Putamen (tissue), 1 donor: ENCODE results near the gene AKT2.
"Not testable (repeated sequence)": the region's sequence is repeated elsewhere in the genome, so short reads cannot be mapped to it uniquely, and the experiment has no call there.

Source experiments
- DNase-seq: peaks from one replicate; pipeline ENCODE4 v3.0.0-alpha.2; 2016; ENCODE audit warnings: low spot score

AKT2 gene

DNA sequence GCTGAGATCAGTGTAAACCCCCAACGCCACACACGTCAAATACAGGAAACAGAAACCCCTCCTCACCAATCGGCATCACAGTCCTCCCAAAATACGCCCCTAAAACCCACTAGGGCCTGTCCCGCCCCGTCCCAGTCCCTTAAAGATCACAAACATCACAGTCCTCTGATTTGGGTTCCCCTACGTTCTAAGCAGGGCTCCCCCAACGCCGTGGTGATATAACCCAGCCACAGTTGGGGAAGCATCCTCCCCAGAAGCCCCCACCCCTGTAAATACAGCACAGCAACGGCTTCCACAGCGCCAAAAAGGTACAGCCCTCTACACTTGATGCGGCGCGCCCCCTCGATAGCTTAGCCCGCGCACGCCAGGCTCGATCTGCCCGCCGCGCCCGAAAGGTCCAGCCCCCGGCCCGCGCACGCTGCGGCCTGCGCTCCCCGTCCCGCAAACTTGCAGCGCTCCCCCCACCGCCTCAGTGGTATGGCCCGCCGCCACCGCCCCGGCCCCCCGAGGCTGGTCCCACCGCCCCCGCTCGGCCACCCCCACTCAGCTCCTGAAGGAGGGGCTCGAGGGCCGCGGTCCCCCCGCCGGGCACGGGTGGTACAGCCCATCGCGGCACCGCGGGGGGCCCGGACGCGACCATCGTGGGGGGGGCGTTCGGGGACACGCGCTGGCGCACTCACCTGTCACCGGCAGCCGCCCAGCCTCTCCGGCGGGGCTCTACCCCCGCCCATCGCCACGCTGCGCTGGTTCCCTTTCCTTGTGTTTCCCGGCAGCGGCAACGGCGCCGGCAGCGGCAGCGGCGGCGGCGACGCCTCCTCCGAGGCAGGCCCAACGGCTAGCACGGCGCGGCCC lies at the start of gene AKT2:
Gene AKT2, minus strand, starts transcription at position 845 of the 852 bp plus-strand sequence. CDS start 20,078 bp downstream, outside the sequence.
- DNase-seq = peak; percentile 74

GRCh38 chr19:40333083-40333482 lies 47.9 kb upstream of the AKT2 start:
- not testable (repeated sequence) for DNase-seq

- peak; percentile 53 for DNase-seq
Measured at GRCh38 chr19:40332669-40333068, 47.5 kb upstream of the AKT2 start.

GRCh38 chr19:40331052-40331451 lies 45.9 kb upstream of the AKT2 start:
- no peak for DNase-seq

GRCh38 chr19:40326201-40326600 lies 41.1 kb upstream of the AKT2 start:
- no peak for DNase-seq

GRCh38 chr19:40323705-40324104 lies 38.6 kb upstream of the AKT2 start:
- DNase-seq = no peak

- DNase-seq = no peak
Measured at GRCh38 chr19:40322951-40323615, 37.9 kb upstream of the AKT2 start.

DNA sequence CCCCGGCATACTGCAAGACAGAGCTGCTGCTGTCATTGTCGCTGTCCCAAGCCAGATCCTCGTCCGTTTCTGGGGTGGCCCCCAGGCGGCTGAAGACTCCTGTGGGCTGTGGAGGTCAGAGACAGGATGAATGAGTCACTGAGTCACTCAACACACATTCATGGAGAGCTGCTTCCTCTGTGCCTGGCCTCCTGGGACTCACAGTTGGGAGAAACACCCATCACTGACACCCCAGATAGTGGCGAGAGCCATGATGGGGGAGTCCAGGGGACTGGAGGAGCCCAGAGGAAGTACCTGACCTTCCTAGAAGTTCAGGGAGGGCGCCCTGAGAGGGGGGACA lies 37.1 kb upstream of the AKT2 start:
- DNase-seq = no peak

DNA sequence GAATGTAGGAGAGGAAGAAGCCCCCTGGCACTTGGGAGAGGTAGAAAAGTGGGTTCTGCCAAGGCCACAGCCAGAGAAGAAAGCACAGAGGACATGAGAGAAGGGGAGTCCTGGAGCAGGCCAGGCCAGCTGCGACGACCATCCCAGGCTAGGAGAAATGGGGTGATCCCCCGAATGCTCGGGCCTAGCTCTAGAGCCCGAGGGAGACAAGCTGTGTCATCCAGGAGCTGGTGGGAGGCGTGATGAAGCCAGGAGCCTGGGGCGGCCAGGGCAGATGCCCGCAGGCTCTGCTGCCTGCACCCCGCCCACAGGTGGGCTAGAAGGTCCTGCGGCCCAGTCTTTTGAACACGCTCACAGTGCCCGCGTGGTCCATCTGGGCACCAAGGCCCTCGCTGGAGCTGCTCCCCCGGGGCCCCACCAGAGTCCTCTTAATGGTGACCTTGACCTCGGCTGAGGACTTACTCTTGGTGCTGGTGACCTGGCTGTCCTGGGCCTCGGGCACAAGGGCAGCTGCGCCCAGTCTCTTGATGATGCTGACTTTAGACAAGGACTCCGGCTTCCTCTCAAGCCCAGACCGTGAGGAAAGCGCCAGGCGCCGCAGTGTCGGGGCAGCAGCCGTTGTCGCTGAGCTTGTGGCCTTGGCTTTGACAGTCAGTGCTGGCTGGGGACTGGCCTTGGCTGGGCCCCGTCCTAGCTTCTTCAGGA lies 36.6 kb upstream of the AKT2 start:
- no peak for DNase-seq

DNA sequence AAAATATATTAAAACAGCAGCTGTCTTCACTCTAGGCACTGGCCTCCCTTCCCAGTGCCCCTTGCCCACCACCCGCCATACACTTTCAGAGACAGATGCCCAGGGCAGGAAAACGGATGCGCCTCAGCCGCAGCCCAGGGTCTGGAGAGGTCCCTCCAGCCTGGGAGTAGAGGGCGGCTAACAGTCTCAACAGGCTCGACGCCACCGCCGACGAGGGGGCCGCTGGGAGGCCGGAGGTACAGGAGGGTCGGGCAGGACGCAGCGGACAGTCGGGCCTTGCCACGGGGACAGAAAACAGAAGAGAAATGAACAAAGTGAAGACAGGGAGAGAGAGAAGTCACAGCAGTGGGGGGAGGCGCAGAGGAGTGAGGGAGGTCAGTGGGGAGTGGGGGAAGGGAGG lies 35.9 kb upstream of the AKT2 start:
- DNase-seq = no peak

DNA sequence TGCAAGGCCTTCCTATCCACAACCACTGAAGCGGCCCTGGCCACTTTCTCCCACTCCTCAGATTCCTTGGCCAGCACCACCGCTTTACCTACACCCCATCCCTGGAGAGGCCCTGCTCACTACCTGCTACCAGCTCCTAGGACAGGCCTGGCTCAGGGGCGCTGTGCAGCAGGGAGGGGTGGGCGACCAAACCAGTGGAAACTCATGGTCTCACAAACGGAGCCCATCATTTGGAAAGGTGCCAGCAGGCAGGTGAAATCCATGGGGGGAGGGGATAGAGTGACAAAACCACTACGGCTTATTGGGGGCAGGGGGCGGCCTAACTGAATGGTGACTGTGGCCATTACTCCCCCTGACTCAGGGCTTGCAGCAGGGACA lies 35.4 kb upstream of the AKT2 start:
- no peak for DNase-seq

DNA sequence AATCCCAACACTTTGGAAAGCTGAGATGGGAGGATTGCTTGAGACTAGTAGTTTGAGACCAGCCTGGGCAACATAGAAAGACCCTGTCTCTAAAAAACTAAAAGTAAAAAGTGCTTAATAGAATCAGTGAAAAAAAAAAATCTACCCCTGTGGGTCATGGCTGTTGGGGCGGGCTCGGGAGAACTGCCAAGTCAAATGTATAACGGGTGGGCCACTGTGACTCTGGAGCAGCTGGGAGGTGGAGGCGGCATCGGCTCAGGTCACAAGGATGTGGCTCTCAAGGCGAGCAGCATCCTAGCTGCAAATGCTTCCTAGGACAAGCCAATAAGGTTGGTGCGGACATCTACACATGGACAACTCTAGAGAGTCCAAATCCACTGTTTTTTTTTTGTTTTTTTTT lies 32.2 kb upstream of the AKT2 start:
- DNase-seq = no peak

- DNase-seq = no peak
Measured at GRCh38 chr19:40315812-40316470, 30.8 kb upstream of the AKT2 start.

- no peak for DNase-seq
Measured at GRCh38 chr19:40314656-40315055, 29.5 kb upstream of the AKT2 start.

DNA sequence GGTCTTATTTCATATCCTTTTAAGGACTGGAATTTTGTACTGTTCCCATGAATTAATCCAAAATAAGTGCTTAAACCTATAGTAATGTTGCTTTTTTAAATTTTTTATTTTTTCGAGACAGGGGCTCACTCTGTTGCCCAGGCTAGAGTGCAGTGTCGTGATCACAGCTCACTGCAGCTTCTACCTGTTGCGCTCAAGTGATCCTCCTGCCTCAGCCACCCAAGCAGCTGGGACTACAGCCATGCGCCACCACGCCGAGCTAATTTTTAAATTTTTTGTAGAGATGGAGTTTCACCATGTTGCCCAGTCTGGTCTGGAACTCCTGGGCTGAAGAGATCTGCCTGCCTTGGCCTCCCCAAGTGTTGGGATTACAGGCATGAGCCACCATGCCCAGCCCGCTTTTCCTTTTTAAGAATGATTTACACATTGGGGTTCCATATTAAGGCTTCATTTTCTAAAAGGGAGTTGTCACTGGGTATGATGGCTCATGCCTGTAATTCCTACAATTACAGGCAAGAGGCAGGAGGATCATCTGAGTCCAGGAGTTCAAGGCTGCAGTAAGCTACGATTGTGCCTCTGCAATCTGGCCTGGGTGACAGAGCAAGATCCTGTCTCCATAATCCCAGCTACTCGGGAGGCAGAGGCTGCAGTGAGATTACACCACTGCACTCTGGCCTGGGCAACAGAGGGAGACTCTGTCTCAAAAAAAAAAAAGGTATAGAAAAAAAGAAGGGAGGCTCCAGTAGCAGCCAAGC lies 28.3 kb upstream of the AKT2 start:
- no peak for DNase-seq

GRCh38 chr19:40312533-40312932 lies 27.4 kb upstream of the AKT2 start:
- DNase-seq = no peak

- no peak for DNase-seq
Measured at GRCh38 chr19:40309666-40310065, 24.5 kb upstream of the AKT2 start.

DNA sequence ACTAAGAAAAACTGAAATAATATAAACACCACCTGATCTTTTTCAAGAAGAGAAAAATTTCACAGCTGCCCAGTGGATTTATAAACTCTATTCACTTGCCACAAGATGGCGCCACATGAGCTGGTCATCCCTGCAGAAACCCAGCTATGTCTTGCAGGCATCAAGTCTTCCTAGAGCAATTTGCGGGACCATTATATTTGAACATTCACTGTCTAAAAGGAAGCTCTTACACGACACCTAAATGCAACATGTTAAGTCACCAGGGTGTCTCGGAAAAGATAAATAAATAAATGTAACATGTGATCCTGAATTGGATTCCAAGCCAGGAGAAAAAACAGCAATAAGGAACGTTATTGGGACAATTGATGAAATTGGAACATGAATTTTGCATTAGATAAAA lies 20.3 kb upstream of the AKT2 start:
- DNase-seq = peak; percentile 80

DNA sequence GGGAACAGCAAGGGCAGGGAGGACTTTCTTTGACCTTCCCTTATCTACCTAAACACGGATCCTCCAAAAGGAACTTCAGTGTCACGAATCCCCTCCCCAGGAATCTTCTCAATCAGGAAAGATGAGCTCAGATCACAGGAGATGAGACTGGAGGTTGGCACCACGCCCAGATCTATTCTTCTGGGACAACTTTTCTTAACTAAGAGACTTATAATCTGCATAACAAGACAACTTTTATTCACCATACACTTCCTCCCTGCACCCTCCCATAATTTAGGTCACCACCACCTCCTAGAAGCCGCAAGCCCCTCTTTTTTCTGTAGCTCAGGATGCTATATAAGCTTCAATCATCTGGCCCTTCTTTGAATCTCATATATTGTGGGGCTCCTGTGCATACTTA lies 19.2 kb upstream of the AKT2 start:
- DNase-seq = no peak

GRCh38 chr19:40303765-40304164 lies 18.6 kb upstream of the AKT2 start:
- DNase-seq = no peak

- DNase-seq = no peak
Measured at GRCh38 chr19:40302224-40303011, 17.3 kb upstream of the AKT2 start.
